Natural killer cell (primary cell): ENCODE measurements around the gene ADAMTSL5. TPM values are rescaled to one million over a fixed set of nuclear protein-coding genes. Genes with fewer than 3 reads are reported as not detected.
"Not testable (repeated sequence)": the region's sequence is repeated elsewhere in the genome, so short reads cannot be mapped to it uniquely, and the experiment has no call there.

Experiments
- ATAC-seq, 3 donors: fragments of 150-1000 bp in 2 of 3; fragments of 200-7000 bp in 1 of 3; cut with Tn5 transposase; 1 replicate in 1 of 3; 2 replicates in 2 of 3; pipeline ENCODE4 v1.10.0; 2021; ENCODE audit warnings: mild to moderate bottlenecking in 2 of 3, moderate library complexity in 2 of 3
- DNase-seq, 2 donors: peaks; one replicate each; pipeline versions ENCODE4 v3.0.0 to v3.0.0-alpha.2; 2013 to 2021; ENCODE audit warnings: mixed read lengths in 1 of 2
- H3K27ac ChIP-seq: one replicate; pipeline ENCODE4 v1.5.1; 2013; ENCODE audit warnings: mild to moderate bottlenecking, low read length
- H3K27me3 ChIP-seq: one replicate; pipeline ENCODE4 v1.6.1; 2013; ENCODE audit warnings: low read length; ENCODE audit not compliant: control insufficient read depth, insufficient read depth
- H3K36me3 ChIP-seq: one replicate; pipeline ENCODE4 v1.6.1; 2013; ENCODE audit warnings: low read length; ENCODE audit not compliant: control insufficient read depth, insufficient read depth
- H3K4me1 ChIP-seq: one replicate; pipeline ENCODE4 v1.6.1; 2013; ENCODE audit warnings: low read length; ENCODE audit not compliant: control insufficient read depth, insufficient read depth
- H3K4me3 ChIP-seq: one replicate; pipeline ENCODE4 v1.5.1; 2013; ENCODE audit warnings: low read length
- H3K9me3 ChIP-seq: one replicate; pipeline ENCODE4 v1.6.1; 2013; ENCODE audit warnings: low read length; ENCODE audit not compliant: control insufficient read depth, insufficient read depth
- H3K27ac Mint-ChIP-seq, 2 donors: one replicate each; pipeline ENCODE4 v1.8.0; 2022; ENCODE audit warnings: mild to moderate bottlenecking in 2 of 2, mixed read lengths in 2 of 2, moderate library complexity in 1 of 2
- H3K27me3 Mint-ChIP-seq, 2 donors: one replicate each; pipeline ENCODE4 v1.8.0; 2022; ENCODE audit warnings: low read depth in 2 of 2, mixed read lengths in 2 of 2
- H3K36me3 Mint-ChIP-seq: one replicate; pipeline ENCODE4 v1.8.0; 2022; ENCODE audit warnings: mixed read lengths
- H3K4me1 Mint-ChIP-seq, 2 donors: one replicate each; pipeline ENCODE4 v1.8.0; 2022; ENCODE audit warnings: mixed read lengths in 2 of 2
- H3K4me3 Mint-ChIP-seq: one replicate; pipeline ENCODE4 v1.8.0; 2022; ENCODE audit warnings: mild to moderate bottlenecking, moderate library complexity, mixed read lengths
- H3K9me3 Mint-ChIP-seq, 2 donors: one replicate each; pipeline ENCODE4 v1.8.0; 2022; ENCODE audit warnings: mixed read lengths in 2 of 2
- CTCF ChIP-seq: fragments of 200-600 bp; IDR thresholded peaks from one replicate; pipeline ENCODE4 v1.8.0; 2022; ENCODE audit warnings: antibody characterized with exemption
- WGBS: methylation state at CpG from one replicate; pipeline ENCODE4 v1.1.7; 2013; ENCODE audit warnings: missing lambda C conversion rate; ENCODE audit not compliant: insufficient coverage; 5-methylcytosine and 5-hydroxymethylcytosine counted together
- intact Hi-C: fragments of 100-400 bp; cut with micrococcal nuclease; formaldehyde crosslinking; loops from one replicate; pipeline ENCODE4 v1.14.2; 2022
- total RNA-seq, 4 donors: library from RNA; stranded (reverse); fragments of 120-200 nt in 1 of 4; gene quantifications; one replicate each; pipeline versions ENCODE4 v1.2.3 to v1.2.4, GENCODE V29; 2013 to 2022

Gene ADAMTSL5
- total RNA-seq, 3 donors from 2014 or later (not counting 1 experiment from before 2014, with no cell fraction given) = 0.70 to 2.5 (median 1.0) TPM

GRCh38 chr19:1501200-1501595 lies 11.6 kb downstream of the ADAMTSL5 start:
- DNase-seq (no peak), ATAC-seq (no peak)
- TF ChIP-seq CTCF = no peak
- no peak overlapping the region for H3K4me3 ChIP-seq
- H3K4me1 ChIP-seq = peaks cover 10% of the 10 kb centered on the region
- H3K9me3 ChIP-seq = no peaks in the 10 kb centered on the region
- H3K27ac Mint-ChIP-seq = no peak overlapping the region
- no peaks in the 10 kb centered on the region for H3K9me3 Mint-ChIP-seq
- peaks cover 9 to 14% of the 10 kb centered on the region in 2 donors for H3K27me3 Mint-ChIP-seq
- H3K4me3 Mint-ChIP-seq = no peak overlapping the region
- H3K27ac ChIP-seq = no peak overlapping the region
- no peaks in the 10 kb centered on the region for H3K36me3 Mint-ChIP-seq
- 94% methylated on average over 9 of the region's 9 CpGs for WGBS
- H3K27me3 ChIP-seq = peaks cover 11% of the 10 kb centered on the region
- no peaks in the 10 kb centered on the region for H3K36me3 ChIP-seq
- intact Hi-C loops = no loop called here
- H3K4me1 Mint-ChIP-seq = peaks cover 2% of the 10 kb centered on the region in 2 donors

GRCh38 chr19:1499231-1499630 lies 13.6 kb downstream of the ADAMTSL5 start:
- Histone ChIP-seq H3K27me3 (peaks cover 11% of the 10 kb centered on the region), H3K4me1 (peaks cover 10% of the 10 kb centered on the region)
- not testable (repeated sequence) for H3K4me3 ChIP-seq, H3K27ac Mint-ChIP-seq, H3K9me3 ChIP-seq, H3K4me3 Mint-ChIP-seq, H3K36me3 ChIP-seq, H3K27me3 Mint-ChIP-seq, ATAC-seq, H3K9me3 Mint-ChIP-seq, DNase-seq, H3K27ac ChIP-seq, H3K4me1 Mint-ChIP-seq, H3K36me3 Mint-ChIP-seq
- 100% methylated on average over 1 of the region's 34 CpGs for WGBS
- intact Hi-C loops = loop anchor here (10.0 kb wide), 1 partner anchor 224 kb away; the partner anchor contains the start of gene FAM174C

GRCh38 chr19:1497578-1498235 lies 15.1 kb downstream of the ADAMTSL5 start:
- intact Hi-C loops = loop anchor here (10.0 kb wide), 1 partner anchor 223 kb away; the partner anchor contains the start of gene FAM174C
- no peaks in the 10 kb centered on the region for H3K4me1 ChIP-seq
- WGBS = 89% methylated on average over 25 of the region's 25 CpGs
- H3K9me3 Mint-ChIP-seq = no peaks in the 10 kb centered on the region
- no peaks in the 10 kb centered on the region for H3K36me3 Mint-ChIP-seq
- no peaks in the 10 kb centered on the region for H3K9me3 ChIP-seq
- no peaks in the 10 kb centered on the region for H3K4me1 Mint-ChIP-seq
- peaks cover 0 to 2% of the 10 kb centered on the region in 2 donors for H3K27me3 Mint-ChIP-seq
- H3K27ac ChIP-seq = no peak overlapping the region
- DNase-seq (no peak), ATAC-seq (no peak)
- no peak overlapping the region for H3K4me3 Mint-ChIP-seq
- no peaks in the 10 kb centered on the region for H3K36me3 ChIP-seq
- no peak for TF ChIP-seq CTCF
- H3K27ac Mint-ChIP-seq = no peak overlapping the region
- H3K4me3 ChIP-seq = no peak overlapping the region
- H3K27me3 ChIP-seq = peaks cover under 1% of the 10 kb centered on the region

DNA sequence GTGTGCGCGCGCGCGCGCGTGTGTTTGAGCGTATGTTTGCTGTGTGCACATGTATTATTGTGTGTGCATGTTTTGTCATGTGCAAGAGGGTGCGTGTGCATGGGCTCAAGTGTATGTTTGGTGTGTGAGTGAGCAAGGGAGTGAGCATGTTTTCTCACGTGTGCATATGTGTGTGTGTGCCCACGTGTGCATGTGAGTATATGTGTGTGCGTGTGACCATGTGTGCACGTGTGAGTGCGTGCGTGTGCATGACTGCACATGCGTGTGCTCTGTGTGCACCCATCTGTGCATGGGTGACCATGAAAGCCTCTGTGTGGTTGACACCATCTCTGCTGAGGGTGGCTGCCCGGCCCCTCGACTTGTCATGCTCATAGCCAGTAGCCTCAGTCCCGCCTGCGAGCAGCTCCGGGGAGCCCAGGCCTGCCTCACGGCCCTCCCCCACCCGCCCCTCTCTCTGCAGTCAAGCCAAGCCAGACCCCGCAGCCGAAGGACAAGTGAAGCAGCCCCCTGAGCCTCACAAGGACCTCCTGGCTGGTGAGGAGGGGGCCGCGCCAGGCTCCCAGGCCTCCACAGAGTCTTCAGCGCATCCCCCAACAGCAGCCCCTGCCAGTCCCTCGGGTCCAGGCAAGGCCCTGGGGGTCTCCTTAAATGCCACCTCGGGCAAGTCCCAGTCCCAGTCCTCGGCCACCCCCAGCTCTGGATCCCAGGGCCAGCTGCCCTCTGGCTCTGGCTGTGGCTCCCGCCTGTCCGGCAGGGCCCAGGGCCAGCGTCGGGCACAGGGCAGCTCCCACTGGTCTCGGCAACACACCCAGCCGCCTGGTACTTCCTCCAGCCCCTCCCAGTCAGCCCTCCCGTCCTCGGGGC lies 15.9 kb downstream of the ADAMTSL5 start:
- Mint-ChIP-seq H3K9me3 (no peaks in the 10 kb centered on the region), H3K27me3 (no peaks in the 10 kb centered on the region), H3K27ac (no peak overlapping the region), H3K36me3 (no peaks in the 10 kb centered on the region), H3K4me3 (no peak overlapping the region), H3K4me1 (peaks cover 2% of the 10 kb centered on the region in 2 donors)
- Histone ChIP-seq H3K27me3 (no peaks in the 10 kb centered on the region), H3K4me3 (no peak overlapping the region), H3K4me1 (no peaks in the 10 kb centered on the region), H3K36me3 (no peaks in the 10 kb centered on the region), H3K27ac (no peak overlapping the region), H3K9me3 (no peaks in the 10 kb centered on the region)
- WGBS = 82% methylated on average over 39 of the region's 39 CpGs
- intact Hi-C loops = loop anchor here (10.0 kb wide), 1 partner anchor 222 kb away; the partner anchor contains the start of gene FAM174C
- TF ChIP-seq CTCF = no peak
- no peak for DNase-seq
- ATAC-seq = no peak
